Osteocyte (in vitro differentiated cells): ENCODE measurements around the gene NAALADL2. TPM values are rescaled to one million over a fixed set of nuclear protein-coding genes. Genes with fewer than 3 reads are reported as not detected.

Experiments
- DNase-seq: peaks from one replicate; pipeline ENCODE4 v3.0.0; 2021; ENCODE audit warnings: mixed read lengths; ENCODE audit not compliant: unreplicated experiment; ENCODE audit errors: extremely low spot score
- H3K27ac Mint-ChIP-seq: one replicate; pipeline ENCODE4 v1.8.0; 2021; ENCODE audit warnings: mild to moderate bottlenecking, mixed read lengths; ENCODE audit not compliant: unreplicated experiment
- H3K27me3 Mint-ChIP-seq: one replicate; pipeline ENCODE4 v1.8.0; 2021; ENCODE audit warnings: mixed read lengths; ENCODE audit not compliant: unreplicated experiment
- H3K36me3 Mint-ChIP-seq: one replicate; pipeline ENCODE4 v1.8.0; 2021; ENCODE audit warnings: mixed read lengths; ENCODE audit not compliant: unreplicated experiment
- H3K4me1 Mint-ChIP-seq: one replicate; pipeline ENCODE4 v1.8.0; 2021; ENCODE audit warnings: mixed read lengths; ENCODE audit not compliant: unreplicated experiment
- H3K4me3 Mint-ChIP-seq: one replicate; pipeline ENCODE4 v1.8.0; 2021; ENCODE audit warnings: mild to moderate bottlenecking, moderate library complexity, mixed read lengths; ENCODE audit not compliant: unreplicated experiment
- H3K9me3 Mint-ChIP-seq: one replicate; pipeline ENCODE4 v1.8.0; 2021; ENCODE audit warnings: mixed read lengths; ENCODE audit not compliant: unreplicated experiment
- CTCF ChIP-seq: fragments of 200-600 bp; sonication (generic); IDR thresholded peaks from 2 replicates; pipeline ENCODE4 v1.5.0; 2021; ENCODE audit warnings: antibody characterized with exemption, mild to moderate bottlenecking, moderate library complexity
- total RNA-seq: library from RNA; stranded (reverse); gene quantifications from 2 replicates; pipeline ENCODE4 v1.2.1, GENCODE V29; 2021

Gene NAALADL2
- total RNA-seq, 1 donor from 2014 or later: 16.1 TPM

GRCh38 chr3:175679568-175679967 is 820.4 kb downstream of the NAALADL2 start:
- no peaks in the 10 kb centered on the region for H3K9me3 Mint-ChIP-seq
- no peak overlapping the region for H3K4me3 Mint-ChIP-seq
- H3K36me3 Mint-ChIP-seq: no peaks in the 10 kb centered on the region
- no peak overlapping the region for H3K27ac Mint-ChIP-seq
- no peak for DNase-seq
- H3K27me3 Mint-ChIP-seq: no peaks in the 10 kb centered on the region
- no peaks in the 10 kb centered on the region for H3K4me1 Mint-ChIP-seq
- TF ChIP-seq CTCF: no peak

- no peak overlapping the region for H3K4me3 Mint-ChIP-seq
- H3K27me3 Mint-ChIP-seq: no peaks in the 10 kb centered on the region
- no peaks in the 10 kb centered on the region for H3K36me3 Mint-ChIP-seq
- H3K27ac Mint-ChIP-seq: no peak overlapping the region
- peaks cover 23% of the 10 kb centered on the region for H3K4me1 Mint-ChIP-seq
- peaks cover 4% of the 10 kb centered on the region for H3K9me3 Mint-ChIP-seq
- TF ChIP-seq CTCF: no peak
- no peak for DNase-seq
Measured at GRCh38 chr3:175692256-175692655, 833.1 kb downstream of the NAALADL2 start.

GRCh38 chr3:175695251-175695650 is 836.1 kb downstream of the NAALADL2 start:
- peak overlapping the region; percentile 6 for H3K27ac Mint-ChIP-seq
- H3K4me3 Mint-ChIP-seq: no peak overlapping the region
- TF ChIP-seq CTCF: no peak
- H3K9me3 Mint-ChIP-seq: peaks cover 4% of the 10 kb centered on the region
- H3K36me3 Mint-ChIP-seq: no peaks in the 10 kb centered on the region
- peaks cover 23% of the 10 kb centered on the region for H3K4me1 Mint-ChIP-seq
- no peak for DNase-seq
- H3K27me3 Mint-ChIP-seq: no peaks in the 10 kb centered on the region

- TF ChIP-seq CTCF: no peak
- H3K36me3 Mint-ChIP-seq: no peaks in the 10 kb centered on the region
- peak overlapping the region; percentile 20 for H3K27ac Mint-ChIP-seq
- no peak overlapping the region for H3K4me3 Mint-ChIP-seq
- no peaks in the 10 kb centered on the region for H3K27me3 Mint-ChIP-seq
- no peak for DNase-seq
- peaks cover 26% of the 10 kb centered on the region for H3K4me1 Mint-ChIP-seq
- no peaks in the 10 kb centered on the region for H3K9me3 Mint-ChIP-seq
Measured at GRCh38 chr3:175702956-175703355, 843.8 kb downstream of the NAALADL2 start.

GRCh38 chr3:175704366-175705055 is 845.4 kb downstream of the NAALADL2 start:
- DNase-seq: no peak
- Mint-ChIP-seq H3K4me3 (no peak overlapping the region), H3K9me3 (no peaks in the 10 kb centered on the region), H3K36me3 (no peaks in the 10 kb centered on the region), H3K27ac (peak overlapping the region; percentile 49), H3K27me3 (no peaks in the 10 kb centered on the region), H3K4me1 (peaks cover 39% of the 10 kb centered on the region)
- TF ChIP-seq CTCF: no peak
